ENCODE results near the gene CCDC78.

CCDC78 gene

DNA sequence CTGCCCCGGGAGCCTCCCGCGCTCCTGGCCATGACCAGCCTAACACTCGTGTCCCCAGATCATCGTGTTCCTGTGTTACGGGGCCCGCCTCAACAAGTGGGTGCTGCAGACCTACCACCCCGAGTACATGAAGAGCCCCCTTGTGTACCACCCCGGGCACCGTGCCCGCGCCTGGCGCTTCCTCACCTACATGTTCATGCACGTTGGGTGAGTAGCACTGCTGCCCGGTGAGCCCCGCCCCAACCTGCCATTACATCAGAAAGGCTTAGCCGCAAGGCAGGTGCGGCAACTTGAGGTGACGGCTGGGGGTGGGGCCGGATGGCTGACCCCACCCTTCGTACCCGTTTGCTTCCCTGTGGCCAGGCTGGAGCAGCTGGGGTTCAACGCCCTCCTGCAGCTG is 49.3 kb downstream of the CCDC78 start:
- DNase-seq: no peak

- DNase-seq: no peak
These were observed 49.7 kb downstream of the CCDC78 start for GRCh38 chr16:676565-676902.

GRCh38 chr16:675884-676564 is 50.2 kb downstream of the CCDC78 start:
- no peak for DNase-seq

GRCh38 chr16:674968-675883 is 51.0 kb downstream of the CCDC78 start, which contains the start of gene RHBDL1:
TSS of gene RHBDL1 (plus strand) at chr16:675671. CDS start at chr16:675791, 120 bp downstream.
- DNase-seq: no peak

- DNase-seq: no peak
These were observed 51.9 kb downstream of the CCDC78 start for GRCh38 chr16:674214-674881.

- DNase-seq: no peak
These were observed 52.7 kb downstream of the CCDC78 start for GRCh38 chr16:673399-673991.

GRCh38 chr16:672851-673250 is 53.4 kb downstream of the CCDC78 start:
- no peak for DNase-seq
